T1000 (cell line): Measurements from ENCODE around the gene MYT1.
A peak's percentile ranks its signal among the peaks of the same experiment; 100 is the strongest.
"Not testable (repeated sequence)": the region's sequence is repeated elsewhere in the genome, so short reads cannot be mapped to it uniquely, and the experiment has no call there.

Source experiments
- DNase-seq: peaks from one replicate; lab custom pipeline; 2025; ENCODE audit warnings: mixed read lengths; lab: John Stamatoyannopoulos, UW

MYT1 gene

GRCh38 chr20:64276817-64277216 lies 112.6 kb downstream of the MYT1 start:
- DNase-seq: no peak

- no peak for DNase-seq
Observed at GRCh38 chr20:64277571-64278316, 113.5 kb downstream of the MYT1 start.

GRCh38 chr20:64278317-64278681 lies 114.0 kb downstream of the MYT1 start:
- DNase-seq: no peak

- no peak for DNase-seq
Observed at GRCh38 chr20:64279826-64280459, 115.7 kb downstream of the MYT1 start.

GRCh38 chr20:64280460-64280843 lies 116.2 kb downstream of the MYT1 start:
- DNase-seq: no peak

- no peak for DNase-seq
Observed at GRCh38 chr20:64283646-64284045, 119.4 kb downstream of the MYT1 start.

GRCh38 chr20:64285579-64286446 lies 121.6 kb downstream of the MYT1 start:
- DNase-seq: peak; percentile 30

GRCh38 chr20:64286447-64287263 lies 122.4 kb downstream of the MYT1 start:
- DNase-seq: not testable (repeated sequence)

- not testable (repeated sequence) for DNase-seq
Observed at GRCh38 chr20:64287264-64287590, 123.0 kb downstream of the MYT1 start.
